MM.1S (cell line): ENCODE measurements around the gene ZNF516.

Source experiments
- DNase-seq: peaks from one replicate; pipeline ENCODE4 v3.0.0-alpha.2; 2015
- H2AFZ ChIP-seq: fragments of 300-600 bp; sonication (generic); 2 replicates; pipeline ENCODE4 v1.6.0; 2016; ENCODE audit warnings: antibody characterized with exemption, low read length
- H3F3A ChIP-seq: fragments of 300-600 bp; sonication (generic); 2 replicates; pipeline ENCODE4 v1.6.1; 2016; ENCODE audit warnings: mild to moderate bottlenecking, antibody characterized with exemption, low read length, moderate library complexity, mixed read lengths; ENCODE audit not compliant: insufficient read depth
- H3K27ac ChIP-seq: fragments of 300-600 bp; sonication (generic); 2 replicates; pipeline ENCODE4 v1.5.1; 2016; ENCODE audit warnings: mild to moderate bottlenecking, low read length
- H3K27me3 ChIP-seq: fragments of 300-600 bp; sonication (generic); replicated peaks from 2 replicates; pipeline ENCODE4 v1.6.0; 2016; ENCODE audit warnings: low read length; ENCODE audit not compliant: insufficient read depth
- H3K36me3 ChIP-seq: fragments of 300-600 bp; sonication (generic); replicated peaks from 2 replicates; pipeline ENCODE4 v1.6.1; 2016; ENCODE audit warnings: mild to moderate bottlenecking, low read length, mixed read lengths; ENCODE audit not compliant: insufficient read depth
- H3K4me1 ChIP-seq: fragments of 300-600 bp; sonication (generic); 2 replicates; pipeline ENCODE4 v1.6.1; 2016; ENCODE audit warnings: low read length, mixed read lengths
- H3K4me2 ChIP-seq: fragments of 300-600 bp; sonication (generic); 2 replicates; pipeline ENCODE4 v1.6.0; 2016; ENCODE audit warnings: low read depth, low read length
- H3K4me3 ChIP-seq: fragments of 300-600 bp; sonication (generic); 2 replicates; pipeline ENCODE4 v1.5.1; 2016; ENCODE audit warnings: low read length, mixed read lengths
- H3K79me2 ChIP-seq: fragments of 300-600 bp; sonication (generic); 2 replicates; pipeline ENCODE4 v1.6.1; 2016; ENCODE audit warnings: mixed run types, low read length, mixed read lengths
- H3K9ac ChIP-seq: fragments of 300-600 bp; sonication (generic); 2 replicates; pipeline ENCODE4 v1.6.1; 2016; ENCODE audit warnings: low read length, mixed read lengths
- H3K9me2 ChIP-seq: fragments of 300-600 bp; sonication (generic); replicated peaks from 2 replicates; pipeline ENCODE4 v1.6.1; 2016; ENCODE audit warnings: mild to moderate bottlenecking, low read length, mixed read lengths; ENCODE audit not compliant: insufficient read depth
- H3K9me3 ChIP-seq: fragments of 300-600 bp; sonication (generic); replicated peaks from 2 replicates; pipeline ENCODE4 v1.6.1; 2016; ENCODE audit warnings: mild to moderate bottlenecking, low read length, mixed read lengths; ENCODE audit not compliant: insufficient read depth
- H4K20me1 ChIP-seq: fragments of 300-600 bp; sonication (generic); 2 replicates; pipeline ENCODE4 v1.6.1; 2016; ENCODE audit warnings: mild to moderate bottlenecking, low read length, moderate library complexity, mixed read lengths; ENCODE audit not compliant: insufficient read depth
- CTCF ChIP-seq: fragments of 300-600 bp; sonication (generic); IDR thresholded peaks from 2 replicates; pipeline ENCODE4 v1.5.1; 2016; ENCODE audit warnings: antibody characterized with exemption, low read length, mixed read lengths
- EZH2 ChIP-seq: fragments of 300-600 bp; sonication (generic); optimal IDR thresholded peaks from 2 replicates; pipeline ENCODE3; 2017; ENCODE audit warnings: low read depth, mild to moderate bottlenecking, antibody characterized with exemption, low read length, mixed read lengths
- EZH2phosphoT487 ChIP-seq: fragments of 300-600 bp; sonication (generic); IDR thresholded peaks from 2 replicates; pipeline ENCODE4 v1.6.1; 2018; ENCODE audit warnings: antibody characterized with exemption, low read length

The ZNF516 gene

GRCh38 chr18:76507830-76508385 lies 12.9 kb upstream of the ZNF516 start:
- Histone ChIP-seq H3K9me3 (no peaks in the 10 kb centered on the region), H3K27ac (no peak overlapping the region), H3K9ac (no peak overlapping the region), H2AFZ (no peak overlapping the region), H3K4me3 (no peak overlapping the region), H3K36me3 (no peaks in the 10 kb centered on the region), H4K20me1 (no peaks in the 10 kb centered on the region), H3K4me1 (no peaks in the 10 kb centered on the region), H3K27me3 (no peaks in the 10 kb centered on the region), H3K79me2 (no peaks in the 10 kb centered on the region), H3K4me2 (no peak overlapping the region), H3F3A (no peaks in the 10 kb centered on the region), H3K9me2 (no peaks in the 10 kb centered on the region)
- no peak for TF ChIP-seq CTCF
- no peak for TF ChIP-seq EZH2phosphoT487
- TF ChIP-seq EZH2 = no peak
- DNase-seq = no peak

- H3K27ac ChIP-seq = no peak overlapping the region
- H3K4me1 ChIP-seq = no peaks in the 10 kb centered on the region
- no peak overlapping the region for H3K4me3 ChIP-seq
- no peaks in the 10 kb centered on the region for H3K79me2 ChIP-seq
- no peak overlapping the region for H3K9ac ChIP-seq
- H3K36me3 ChIP-seq = no peaks in the 10 kb centered on the region
- no peaks in the 10 kb centered on the region for H4K20me1 ChIP-seq
- H2AFZ ChIP-seq = no peak overlapping the region
- no peaks in the 10 kb centered on the region for H3K9me3 ChIP-seq
- no peak overlapping the region for H3K4me2 ChIP-seq
- no peaks in the 10 kb centered on the region for H3K9me2 ChIP-seq
- H3F3A ChIP-seq = no peaks in the 10 kb centered on the region
- TF ChIP-seq EZH2 (no peak), CTCF (no peak), EZH2phosphoT487 (no peak)
- DNase-seq = no peak
- no peaks in the 10 kb centered on the region for H3K27me3 ChIP-seq
Measured at GRCh38 chr18:76506974-76507764, 12.1 kb upstream of the ZNF516 start.

- Histone ChIP-seq H3K4me1 (no peaks in the 10 kb centered on the region), H3K79me2 (no peaks in the 10 kb centered on the region), H2AFZ (no peak overlapping the region), H4K20me1 (no peaks in the 10 kb centered on the region), H3F3A (no peaks in the 10 kb centered on the region), H3K9ac (no peak overlapping the region), H3K4me2 (no peak overlapping the region), H3K27me3 (no peaks in the 10 kb centered on the region), H3K9me2 (no peaks in the 10 kb centered on the region), H3K9me3 (no peaks in the 10 kb centered on the region), H3K36me3 (no peaks in the 10 kb centered on the region), H3K4me3 (no peak overlapping the region), H3K27ac (no peak overlapping the region)
- no peak for TF ChIP-seq EZH2phosphoT487
- TF ChIP-seq EZH2 = no peak
- no peak for TF ChIP-seq CTCF
- DNase-seq = no peak
Measured at GRCh38 chr18:76506395-76506794, 11.4 kb upstream of the ZNF516 start.
